ENCODE results near the gene MTRFR.
"Not testable (repeated sequence)": the region's sequence is repeated elsewhere in the genome, so short reads cannot be mapped to it uniquely, and the experiment has no call there.

- not testable (repeated sequence) for TF ChIP-seq CSRNP3 (CRISPR knock-in tag; IDR thresholded peaks at IDR 0.05); TCF4 (CRISPR knock-in tag; IDR thresholded peaks at IDR 0.05; ENCODE audit: borderline replicate concordance); BACH2 (CRISPR knock-in tag; IDR thresholded peaks at IDR 0.05; ENCODE audit: borderline replicate concordance); ZFP30 (CRISPR knock-in tag; IDR thresholded peaks at IDR 0.05); CSDC2 (CRISPR knock-in tag; IDR thresholded peaks at IDR 0.05); ISL1 (CRISPR knock-in tag; IDR thresholded peaks at IDR 0.05); PATZ1 (CRISPR knock-in tag; IDR thresholded peaks at IDR 0.05; ENCODE audit: borderline replicate concordance); PPARA (CRISPR knock-in tag; IDR thresholded peaks at IDR 0.05; ENCODE audit: borderline replicate concordance); ESRRG (CRISPR knock-in tag; IDR thresholded peaks at IDR 0.05)
Observed at GRCh38 chr12:123248129-123248528, 14.9 kb downstream of the MTRFR start.

Data from SK-N-SH treated with all-trans-retinoic acid at 6 μM for 48 hours (cell line).